ENCODE data around the gene UBE2D4.
"Not testable (repeated sequence)": the region's sequence is repeated elsewhere in the genome, so short reads cannot be mapped to it uniquely, and the experiment has no call there.

Gene UBE2D4

DNA sequence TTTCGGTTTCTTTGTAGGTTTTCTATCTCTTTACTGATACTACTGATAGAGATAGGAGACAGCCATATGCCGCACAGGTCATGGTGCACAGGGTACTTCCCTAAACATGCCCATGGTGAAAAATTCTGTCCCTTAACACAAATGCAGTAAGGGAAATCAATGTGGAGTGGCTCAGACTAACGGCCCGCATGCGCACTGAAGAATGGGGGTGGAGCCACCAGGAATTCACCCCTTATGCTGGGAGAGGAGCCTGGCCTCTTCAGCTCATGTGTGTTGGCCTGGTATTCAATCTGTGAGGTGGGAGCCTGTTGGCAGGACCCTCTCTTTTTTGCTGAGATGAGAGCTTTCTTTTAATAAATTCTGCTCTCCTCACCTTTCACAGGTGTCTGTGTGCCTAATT, 11.4 kb upstream of the UBE2D4 start:
- no peak for DNase-seq

DNA sequence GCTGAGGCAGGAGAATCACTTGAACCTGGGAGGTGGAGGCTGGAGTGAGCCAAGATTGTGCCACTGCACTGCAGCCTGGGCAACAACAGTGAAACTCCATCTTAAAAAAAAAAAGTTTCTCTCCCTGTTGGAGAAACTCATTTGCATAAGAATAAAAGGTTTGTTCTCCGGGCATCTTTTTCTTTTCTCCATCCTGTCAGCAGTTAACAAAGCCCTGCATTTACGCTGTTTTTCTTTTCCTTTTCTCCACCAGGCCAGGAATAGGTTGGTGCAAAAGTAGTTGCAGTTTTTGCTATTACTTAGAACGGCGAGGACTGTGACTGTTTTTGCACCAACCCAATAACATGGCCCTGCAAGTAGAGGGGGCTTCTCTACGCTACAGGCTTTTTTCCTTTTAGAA, 10.3 kb upstream of the UBE2D4 start:
- DNase-seq, result no peak

DNA sequence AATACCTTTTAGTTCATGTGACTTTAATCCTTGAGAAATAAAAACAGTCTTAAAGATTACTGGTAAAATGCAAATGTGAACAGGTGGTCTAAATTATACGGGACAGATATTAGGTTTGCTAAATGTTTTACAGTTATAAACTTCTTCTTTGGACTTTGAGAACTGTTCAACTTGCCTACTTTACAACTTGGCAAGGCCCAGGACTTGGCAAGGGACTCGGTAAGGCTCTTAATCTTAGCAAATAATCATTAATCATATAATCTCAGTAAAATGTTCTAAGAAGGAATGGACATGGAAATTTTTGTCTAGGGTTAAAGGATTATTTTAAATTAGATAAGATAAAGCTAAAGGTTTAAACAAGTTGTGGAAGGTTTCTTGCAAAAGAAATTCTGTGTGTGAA, 4.8 kb upstream of the UBE2D4 start:
- no peak for DNase-seq

DNA sequence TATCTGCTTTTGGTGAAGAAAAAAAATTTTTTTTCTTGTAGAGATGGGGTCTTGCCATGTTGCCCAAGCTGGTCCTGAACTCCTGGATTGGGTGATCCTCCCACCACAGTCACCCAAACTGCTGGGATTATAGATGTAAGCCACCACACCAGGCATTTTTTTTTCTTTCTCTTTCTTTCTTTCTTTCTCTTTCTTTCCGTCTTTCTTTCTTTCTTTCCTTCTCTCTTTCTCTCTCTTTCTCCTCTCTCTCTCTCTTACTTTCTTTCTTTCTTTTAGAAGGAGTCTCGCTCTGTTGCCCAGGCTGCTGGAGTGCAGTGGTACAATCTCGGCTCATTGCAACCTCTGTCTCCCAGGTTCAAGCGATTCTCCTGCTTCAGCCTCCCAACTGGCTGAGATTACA, 3.5 kb upstream of the UBE2D4 start:
- DNase-seq, result no peak

DNA sequence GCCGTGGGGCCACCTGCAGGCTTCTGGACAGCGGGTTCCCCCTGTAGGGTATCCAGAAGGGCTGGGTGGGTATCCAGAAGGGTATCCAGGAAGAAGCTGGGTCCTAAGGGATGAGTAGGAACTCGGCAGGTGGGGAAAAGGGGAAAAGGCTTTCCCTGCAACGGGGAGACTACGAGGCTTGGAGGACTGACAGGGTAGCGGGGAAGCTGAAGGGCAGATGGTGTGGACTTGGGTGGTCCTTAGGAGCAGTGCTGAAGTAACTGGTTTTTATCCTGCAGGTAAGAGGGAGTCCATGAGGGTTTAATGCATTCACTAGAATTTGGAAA, 525 bp downstream of the UBE2D4 start:
- DNase-seq, result no peak

DNA sequence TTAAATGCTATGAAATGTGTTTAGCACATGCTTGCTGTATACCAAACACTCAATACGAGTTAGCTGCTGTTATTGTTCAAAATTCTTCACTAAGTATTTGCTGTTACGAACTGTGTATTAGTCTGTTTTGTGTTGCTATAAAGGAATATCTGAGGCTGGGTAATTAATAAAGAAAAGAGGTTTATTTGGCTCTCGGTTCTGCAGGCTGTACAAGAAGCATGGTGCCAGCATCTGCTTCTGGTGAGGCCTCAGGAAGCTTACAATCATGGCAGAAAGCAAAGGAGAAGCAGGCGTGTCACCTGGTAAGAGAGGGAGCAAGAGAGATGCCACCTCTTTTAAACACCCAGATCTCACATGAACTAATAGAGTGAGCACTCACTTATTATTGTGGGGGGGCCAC, 1.6 kb downstream of the UBE2D4 start:
- DNase-seq, result no peak

DNA sequence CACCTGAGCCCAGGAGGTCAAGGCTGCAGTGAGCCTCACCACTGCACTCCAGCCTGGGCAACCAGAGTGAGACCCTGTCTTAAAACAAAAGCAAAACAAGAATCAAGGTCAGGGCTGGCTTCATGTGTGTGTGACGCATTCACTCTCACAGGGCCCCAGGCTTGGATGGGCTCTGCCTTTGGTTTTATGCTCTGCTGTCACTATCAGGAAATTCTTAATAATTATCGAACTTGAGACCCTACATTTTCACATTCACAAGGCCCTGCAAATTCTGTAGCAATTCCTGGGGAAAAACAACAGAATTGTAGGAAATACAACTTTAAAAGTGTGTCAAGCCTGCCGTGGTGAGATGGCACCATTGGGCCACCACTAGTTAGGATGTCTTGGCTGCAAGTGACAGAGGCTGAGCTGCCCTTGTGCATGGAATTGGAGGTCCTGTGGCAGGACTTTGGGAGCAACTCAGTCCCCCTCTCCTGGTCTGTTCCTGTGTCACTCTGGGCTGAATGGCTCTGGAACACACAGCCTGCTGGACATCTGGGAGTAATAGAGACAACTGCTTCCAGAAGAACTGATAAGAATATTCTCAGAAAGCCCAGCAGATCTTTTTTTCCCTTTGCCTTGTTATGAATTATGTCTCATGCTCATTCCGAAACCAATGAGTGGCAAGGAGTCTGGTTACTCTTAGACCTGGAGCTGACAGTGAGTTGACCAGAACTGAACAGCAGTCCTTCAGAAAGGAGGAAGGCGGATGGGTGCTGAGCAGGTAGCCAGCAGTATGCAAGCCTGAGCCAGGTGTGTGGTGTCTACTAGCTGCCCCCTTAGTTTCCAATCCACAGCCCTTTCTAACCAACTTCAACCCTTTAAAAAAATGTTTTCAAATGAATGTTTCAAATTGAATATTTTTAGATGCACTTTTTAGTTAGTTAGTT, 3.6 kb downstream of the UBE2D4 start:
- DNase-seq, result no peak

DNA sequence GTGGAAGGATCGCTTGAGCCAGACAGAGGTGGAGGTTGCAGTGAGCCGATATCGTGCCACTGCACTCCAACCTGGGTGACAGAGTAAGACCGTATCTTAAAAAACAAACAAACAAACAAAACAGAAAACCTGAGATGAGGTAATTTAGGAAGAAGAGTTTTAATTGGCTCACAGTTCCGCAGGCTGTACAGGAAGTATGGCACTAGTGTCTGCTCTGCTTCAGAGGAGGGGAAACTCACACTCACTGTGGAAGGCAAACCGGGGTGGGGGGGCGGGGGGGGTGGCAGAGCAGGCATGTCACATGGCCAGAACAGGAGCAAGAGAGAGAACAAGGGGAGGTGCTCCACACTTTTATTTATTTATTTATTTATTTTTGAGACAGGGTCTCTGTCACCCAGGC, 5.1 kb downstream of the UBE2D4 start:
- no peak for DNase-seq

DNA sequence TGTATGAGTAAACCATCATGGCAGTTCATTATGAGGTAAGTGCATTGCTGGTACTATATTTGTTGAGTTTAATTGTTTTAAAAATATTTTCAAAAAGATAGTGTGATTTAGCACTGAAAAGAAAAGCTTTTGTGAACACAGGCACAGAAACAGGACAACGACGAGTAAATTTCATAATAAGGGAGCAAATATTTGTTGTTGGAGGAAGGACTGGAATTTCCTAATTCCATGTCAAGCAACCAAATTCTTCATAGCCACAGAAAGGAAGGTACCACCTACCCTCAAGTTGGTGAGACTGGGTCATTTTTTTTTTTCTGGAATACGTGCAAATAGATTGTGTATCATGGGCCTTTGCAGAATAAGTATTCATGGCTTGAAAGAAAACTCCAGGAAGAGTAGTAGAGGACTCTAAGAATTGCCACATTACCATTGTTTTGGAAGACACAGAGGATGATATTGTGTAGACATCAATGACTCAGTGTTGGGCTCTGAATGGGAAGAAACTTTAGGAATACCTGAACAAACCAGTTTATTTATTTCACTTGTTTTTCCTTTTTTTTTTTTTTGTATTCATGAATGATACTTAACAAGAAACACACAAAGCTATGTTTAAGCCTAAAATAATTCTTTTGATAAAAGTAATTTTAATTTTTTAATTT, 7.8 kb downstream of the UBE2D4 start:
- DNase-seq, result no peak

DNA sequence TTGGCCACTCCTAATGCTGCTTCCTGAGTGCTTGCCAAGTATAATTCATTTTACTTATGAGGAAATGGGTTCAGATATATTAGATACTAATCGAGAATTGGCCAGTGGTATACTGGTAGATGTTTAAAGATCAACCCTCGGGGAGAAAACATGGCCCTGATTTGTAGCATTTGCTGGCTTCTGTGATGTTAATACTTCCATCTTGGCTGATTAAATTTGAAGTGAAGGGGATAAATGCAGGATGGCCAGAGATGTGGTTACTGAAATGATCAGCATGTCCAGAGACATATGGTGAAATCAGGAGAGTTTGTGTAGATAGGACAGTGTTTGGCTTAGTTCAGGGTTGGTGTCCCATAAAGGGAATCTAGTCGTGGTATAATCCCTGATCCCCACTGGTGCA, 11.2 kb downstream of the UBE2D4 start:
- DNase-seq, result no peak

DNA sequence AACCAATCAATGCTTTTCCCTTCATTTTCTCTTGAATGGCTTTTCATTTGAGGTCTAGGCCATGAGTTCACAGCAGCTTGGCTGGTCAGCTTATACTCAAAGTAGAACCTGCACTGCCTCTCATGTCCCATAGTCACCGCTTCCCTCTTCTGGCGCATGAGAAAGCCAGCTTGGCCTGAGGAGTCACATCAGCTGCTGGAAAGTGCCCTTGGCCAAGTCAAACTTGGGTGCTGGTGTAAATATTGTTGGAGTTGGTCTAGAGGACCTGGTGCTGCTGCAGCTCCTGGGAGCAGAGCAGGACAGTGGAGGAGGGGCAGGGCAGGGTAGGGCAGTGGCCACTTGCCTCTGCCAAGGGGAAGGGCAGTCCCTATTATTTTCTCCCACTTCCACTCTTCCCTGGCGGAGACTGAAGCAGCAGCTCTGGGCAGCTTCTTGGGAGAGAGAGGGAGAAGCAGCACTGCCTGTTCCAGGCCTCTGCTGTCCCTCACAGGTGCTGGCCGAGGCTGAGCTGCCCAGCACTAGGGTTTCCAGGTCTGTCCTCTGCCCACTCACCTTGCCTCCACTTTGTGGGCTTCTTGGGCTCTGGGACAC, 12.8 kb downstream of the UBE2D4 start:
- no peak for DNase-seq

DNA sequence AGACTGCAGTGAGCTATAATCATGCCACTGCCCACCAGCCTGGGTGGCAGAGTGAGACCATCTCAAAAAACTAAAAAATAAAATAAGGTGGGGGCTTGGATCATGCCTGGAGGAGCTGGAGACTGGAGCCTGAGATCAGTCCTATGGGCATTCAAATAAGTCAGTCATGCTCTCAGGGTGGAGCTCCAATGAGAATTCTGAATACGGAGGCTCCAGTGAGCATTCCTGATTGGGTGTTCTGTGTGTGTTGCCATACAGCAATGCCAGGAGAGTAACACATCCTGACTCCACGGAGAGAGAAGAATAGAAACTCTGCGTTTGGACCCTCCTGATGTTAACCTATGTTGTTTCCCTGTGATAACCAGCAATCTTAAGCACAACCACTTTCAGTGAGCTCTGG, 16.0 kb downstream of the UBE2D4 start:
- DNase-seq, result no peak

DNA sequence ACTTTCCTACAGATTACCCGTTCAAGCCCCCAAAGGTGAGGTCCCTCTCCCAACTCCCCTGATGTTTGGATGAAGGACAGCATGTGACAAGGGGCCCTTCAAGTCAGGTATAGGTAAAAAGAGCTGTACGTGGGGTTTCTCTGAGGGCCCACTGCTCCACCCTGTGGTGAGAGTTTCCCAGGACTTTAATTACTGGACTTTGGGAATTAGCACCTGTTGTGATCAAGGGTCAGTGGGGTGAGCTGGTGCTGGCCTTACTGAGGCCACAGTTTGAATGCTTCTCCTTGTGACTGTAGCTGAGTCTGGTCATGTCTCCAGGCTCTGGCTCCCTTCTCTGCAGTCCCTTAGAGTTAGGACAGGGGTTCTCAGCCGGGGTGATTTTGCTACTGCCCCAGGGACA, 16.8 kb downstream of the UBE2D4 start:
- peak; percentile 24 for DNase-seq

DNA sequence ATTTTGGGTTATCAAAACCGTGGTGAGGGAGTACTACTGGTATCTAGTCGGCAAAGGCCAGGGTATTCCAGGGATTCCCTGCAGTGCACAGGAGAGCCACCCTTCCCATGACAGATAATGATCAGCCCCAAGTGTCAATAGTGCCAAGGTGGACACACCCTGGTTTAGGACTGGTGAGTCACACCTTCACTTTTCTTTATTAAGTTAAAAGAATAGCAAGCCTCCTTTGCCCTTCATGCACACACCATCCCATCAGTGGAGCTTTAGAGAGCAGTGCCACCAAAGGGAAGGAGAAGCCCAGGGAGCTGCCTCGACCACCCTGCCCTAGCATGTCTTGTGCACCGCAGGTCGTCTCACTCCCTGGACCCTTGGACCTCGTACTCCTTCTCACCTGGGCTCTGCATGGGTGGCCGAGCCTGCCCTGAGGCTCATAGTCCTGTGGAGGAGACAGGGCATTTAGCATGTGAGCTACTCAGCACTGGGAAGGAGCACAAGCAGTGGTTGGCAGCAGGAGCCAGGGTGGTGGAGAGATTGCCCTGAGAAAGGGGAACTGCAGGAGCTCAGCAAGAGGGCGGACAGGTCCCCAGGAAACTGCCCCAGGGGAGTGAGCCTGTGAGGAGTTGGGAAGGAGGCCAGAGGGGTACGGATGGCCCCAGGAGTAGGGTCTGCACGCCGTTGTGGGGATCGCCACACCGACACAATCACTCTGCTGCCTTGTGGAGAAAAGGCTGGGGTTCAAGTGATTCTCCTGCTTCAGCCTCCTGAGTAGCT, 17.4 kb downstream of the UBE2D4 start:
- no peak for DNase-seq

DNA sequence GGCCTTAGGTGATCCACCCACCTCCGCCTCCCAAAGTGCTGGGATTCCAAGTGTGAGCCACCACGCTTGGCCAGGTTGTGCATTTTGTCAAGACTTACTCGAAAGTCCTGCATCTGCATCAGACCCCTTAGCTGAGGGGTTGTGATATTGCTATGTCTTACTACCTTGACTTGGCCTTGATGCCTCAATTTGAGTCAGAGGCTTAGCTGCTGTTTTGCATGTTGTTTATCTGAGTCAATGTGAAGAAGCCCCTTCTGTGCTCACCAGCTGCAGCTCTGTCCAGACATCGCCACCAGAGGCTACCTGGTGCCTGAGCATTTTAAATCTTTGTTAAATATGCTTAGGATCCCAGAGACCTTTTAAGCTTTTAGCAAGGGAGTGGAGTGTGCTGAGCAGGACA, 18.1 kb downstream of the UBE2D4 start:
- no peak for DNase-seq

DNA sequence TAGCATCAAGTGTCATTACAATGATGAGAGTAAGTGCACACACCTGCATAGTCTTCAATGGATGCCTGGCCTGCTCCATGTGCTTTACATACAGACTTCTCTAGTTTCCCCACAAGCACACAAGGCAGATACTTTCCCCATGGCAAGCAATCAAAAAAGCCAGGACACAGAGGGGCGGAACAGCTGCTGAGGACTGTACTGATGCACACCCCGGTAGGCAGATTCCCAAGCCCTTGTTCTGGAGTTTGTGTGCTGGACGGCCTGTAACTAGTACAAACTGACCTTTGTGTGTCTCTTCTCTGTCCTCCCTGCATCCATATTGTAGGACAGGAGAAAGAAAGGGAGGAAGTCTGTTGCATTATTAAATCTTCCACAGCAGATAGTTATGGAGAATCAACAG, 25.8 kb downstream of the UBE2D4 start:
- DNase-seq, result no peak

DNA sequence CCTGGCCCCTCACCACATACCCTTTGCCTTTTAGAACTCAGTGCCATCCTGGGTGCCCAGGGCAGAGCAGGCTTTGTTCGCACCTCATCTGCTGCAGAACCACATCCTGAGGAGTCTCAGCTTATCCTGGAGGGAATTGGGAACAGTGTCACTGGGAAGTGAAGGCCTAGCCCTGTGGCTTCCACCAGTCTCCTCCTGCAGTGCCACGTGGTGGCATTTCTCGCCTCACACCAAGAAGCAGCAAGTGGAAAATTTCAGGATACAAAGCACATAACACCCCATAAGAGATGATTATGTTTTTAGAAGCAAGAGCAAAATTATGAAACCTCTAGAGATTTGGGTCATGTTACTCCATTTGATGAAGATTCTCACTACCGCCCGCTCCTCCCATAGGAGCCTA, 26.8 kb downstream of the UBE2D4 start:
- DNase-seq, result no peak

DNA sequence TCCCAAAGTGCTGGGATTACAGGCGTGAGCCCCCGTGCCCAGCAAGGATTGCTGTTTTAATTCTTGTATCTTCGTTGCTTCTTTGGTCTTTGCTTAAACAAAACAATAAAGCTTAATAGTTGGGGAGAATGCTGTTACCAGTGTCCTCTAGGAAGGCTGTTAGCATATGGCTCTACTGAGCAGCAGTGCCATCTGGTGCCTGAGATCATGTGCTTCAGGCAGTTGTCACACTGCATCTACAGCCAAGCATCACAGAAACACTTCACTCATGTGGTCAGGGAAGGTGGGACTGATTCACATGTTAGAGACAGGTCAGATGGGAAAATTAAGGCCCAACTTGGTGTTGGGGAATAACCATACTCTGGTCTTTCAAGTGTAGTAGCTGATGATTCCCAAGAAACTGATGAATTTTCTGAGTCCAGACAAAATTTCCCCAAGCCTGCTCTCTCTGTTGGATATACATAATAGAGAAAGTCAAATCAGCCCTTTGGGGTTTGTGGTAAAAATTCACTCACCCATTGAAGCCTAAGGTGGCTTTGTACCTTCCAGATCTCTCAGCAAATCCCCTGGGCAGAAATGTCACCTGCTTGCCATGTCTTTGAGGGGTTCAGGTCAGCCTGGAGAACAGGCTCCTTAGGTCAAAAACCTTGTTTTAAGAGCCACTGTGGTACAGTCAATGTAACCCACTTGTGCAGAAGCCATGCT, 28.4 kb downstream of the UBE2D4 start:
- peak; percentile 70 for DNase-seq

DNA sequence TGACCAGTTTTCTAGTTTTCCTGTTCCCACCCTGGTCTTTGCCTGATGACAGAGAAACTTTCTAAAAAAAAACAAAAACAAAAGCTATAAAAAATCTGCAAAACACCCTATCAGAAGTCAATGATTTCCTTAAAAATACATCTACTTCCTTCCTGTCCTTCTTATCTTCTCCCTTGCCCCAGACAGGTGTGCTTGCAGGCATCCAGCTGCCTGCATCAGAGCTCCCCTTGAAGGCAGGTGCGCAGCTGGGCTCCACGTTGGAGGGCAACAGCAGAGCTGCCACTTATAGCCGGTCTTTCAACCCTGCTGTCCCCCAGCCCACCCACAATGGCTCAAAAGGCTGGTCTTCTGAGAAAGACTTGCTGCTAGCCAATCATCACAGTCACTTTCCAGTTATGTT, 29.8 kb downstream of the UBE2D4 start:
- DNase-seq, result no peak

DNA sequence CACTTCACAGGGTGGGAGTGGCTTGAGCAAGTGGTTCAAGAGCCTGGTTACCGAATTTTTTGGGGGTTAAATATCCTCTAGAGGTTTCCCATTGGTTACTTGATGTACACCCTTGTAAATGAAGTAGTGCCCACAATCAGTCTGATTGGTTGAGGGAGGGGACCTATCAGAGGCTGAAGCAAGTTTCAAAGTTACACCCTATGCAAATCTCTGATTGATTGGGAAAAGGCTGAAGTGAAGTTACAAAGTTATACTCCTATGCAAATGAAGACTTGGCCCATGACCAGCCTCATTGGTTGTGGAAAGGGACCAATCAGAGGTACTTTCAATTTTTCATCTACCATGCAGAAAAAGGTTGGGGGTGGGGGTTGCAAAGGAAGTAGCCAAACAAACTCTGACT, 34.7 kb downstream of the UBE2D4 start:
- DNase-seq, result no peak

DNA sequence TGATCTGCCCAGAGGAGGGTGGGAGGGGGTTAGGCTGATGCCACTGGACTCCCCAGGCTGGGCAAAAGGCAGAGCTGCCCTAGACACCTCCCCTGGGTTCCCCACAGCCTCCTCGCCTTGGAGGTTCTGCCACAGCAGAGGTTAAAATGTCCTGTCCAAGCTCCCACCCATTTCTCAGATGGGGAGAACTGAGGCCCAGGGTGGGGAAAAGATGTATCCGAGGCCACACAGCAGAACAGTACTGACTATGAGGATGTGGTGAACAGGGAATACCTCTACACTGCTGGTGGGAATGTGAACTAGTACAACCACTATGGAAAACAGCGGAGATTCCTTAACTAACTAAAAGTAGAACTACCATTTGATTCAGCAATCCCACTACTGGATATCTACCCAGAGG, 40.2 kb downstream of the UBE2D4 start:
- not testable (repeated sequence) for DNase-seq

DNA sequence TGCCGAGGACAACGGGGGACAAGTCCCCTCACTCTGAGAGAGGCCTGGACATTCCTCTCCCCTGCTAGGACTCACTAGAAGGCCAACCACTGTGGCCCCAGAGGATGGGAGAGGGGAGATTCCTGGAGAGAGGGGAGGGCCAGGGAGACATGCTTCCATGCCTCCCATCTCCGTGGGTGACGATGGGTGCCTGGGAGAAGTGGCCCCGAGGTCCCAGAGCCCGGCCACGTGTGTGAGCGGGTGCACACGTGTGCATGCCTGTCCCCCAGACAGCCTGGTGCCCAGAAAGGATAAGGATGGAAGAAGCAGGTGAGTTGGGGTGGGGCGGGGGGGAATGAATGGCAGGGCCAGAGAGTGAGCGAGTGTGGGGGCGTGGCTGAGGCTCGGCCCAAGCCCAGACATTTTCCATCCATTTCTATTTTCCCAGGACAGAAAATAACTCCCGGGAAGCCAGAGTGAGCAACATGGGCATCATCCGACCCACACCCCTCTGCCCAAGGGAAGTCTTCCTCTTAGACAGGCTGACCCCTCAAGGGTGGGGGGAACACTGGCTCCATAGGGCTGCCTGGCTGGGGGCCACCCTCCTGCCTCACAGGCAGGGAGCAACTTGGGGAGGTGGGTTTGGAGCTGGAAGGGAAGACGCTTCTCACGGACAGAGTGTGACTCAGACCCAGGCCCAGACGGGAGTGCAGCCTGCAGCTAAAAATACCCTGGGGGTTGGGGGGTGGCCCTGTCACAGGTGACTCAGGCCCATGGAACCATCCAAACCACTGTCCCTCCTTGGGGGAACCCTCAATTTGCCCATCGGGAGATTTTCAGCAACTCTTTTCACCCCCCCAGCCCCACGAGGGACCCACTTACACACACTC, 42.2 kb downstream of the UBE2D4 start:
- not testable (repeated sequence) for DNase-seq
